ENCODE data around the gene PRKCE. TPM values are rescaled to one million over a fixed set of nuclear protein-coding genes. Genes with fewer than 3 reads are reported as not detected.

The PRKCE gene
- total and polyA plus RNA-seq, 2 experiments from 2014 or later, result 0.94 to 1.2 TPM

DNA sequence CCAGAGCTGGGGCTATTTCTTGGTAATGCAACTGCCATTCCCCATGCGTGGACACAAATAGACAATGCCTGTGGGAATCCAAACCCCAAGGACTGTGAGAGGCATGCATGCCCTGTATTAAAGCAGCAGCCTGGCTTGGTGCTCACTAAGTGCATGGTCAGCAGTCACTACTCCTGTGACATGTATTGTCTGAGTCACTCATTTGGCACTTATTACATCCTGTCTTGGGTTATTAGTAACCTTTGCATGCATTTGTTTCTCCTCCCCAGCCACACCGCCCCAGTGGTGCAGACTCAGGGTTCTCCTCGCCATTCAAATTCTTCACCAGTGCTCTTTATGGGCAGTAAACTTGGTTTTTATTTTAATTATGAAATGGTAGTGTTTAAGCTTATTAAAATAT, 30.2 kb downstream of the PRKCE start:
- Histone ChIP-seq H3K27me3 (ENCODE audit: insufficient read depth) (no peaks in the 10 kb centered on the region), H3K4me1 (ENCODE audit: insufficient read depth) (no peaks in the 10 kb centered on the region), H3K79me2 (replicated peaks; ENCODE audit: insufficient read depth) (no peaks in the 10 kb centered on the region), H4K20me1 (replicated peaks; ENCODE audit: insufficient read depth) (no peaks in the 10 kb centered on the region), H3F3A (replicated peaks; ENCODE audit: low read depth) (no peaks in the 10 kb centered on the region), H3K9me2 (ENCODE audit: insufficient read depth) (peaks cover 4% of the 10 kb centered on the region; the same call in 1 of the 2 replicates), H3K36me3 (ENCODE audit: insufficient read depth) (no peaks in the 10 kb centered on the region), H3K4me3 (no peak overlapping the region), H3K27ac (ENCODE audit: low read depth) (no peak overlapping the region), H2AFZ (no peak overlapping the region), H3K4me2 (no peak overlapping the region)
- Mint-ChIP-seq H3K4me1 (peaks cover 9% of the 10 kb centered on the region), H3K27me3 (ENCODE audit: insufficient read depth, low read depth, poor library complexity) (peaks cover 2% of the 10 kb centered on the region), H3K36me3 (ENCODE audit: low read depth) (no peaks in the 10 kb centered on the region), H3K27ac (no peak overlapping the region), H3K9me3 (no peaks in the 10 kb centered on the region), H3K4me3 (no peak overlapping the region)
- ATAC-seq (no peak), DNase-seq (ENCODE audit: low spot score) (no peak)
- TF ChIP-seq ZNF114 (CRISPR knock-in tag; IDR thresholded peaks at IDR 0.05) (no peak), NANOG (IDR thresholded peaks at IDR 0.05; ENCODE audit: borderline replicate concordance) (no peak), STAT1 (IDR thresholded peaks at IDR 0.05; ENCODE audit: unreplicated experiment) (no peak), EZH2 (IDR thresholded peaks at IDR 0.05; ENCODE audit: low read depth, unreplicated experiment) (no peak)
- TF ChIP-seq, protein P1, sequence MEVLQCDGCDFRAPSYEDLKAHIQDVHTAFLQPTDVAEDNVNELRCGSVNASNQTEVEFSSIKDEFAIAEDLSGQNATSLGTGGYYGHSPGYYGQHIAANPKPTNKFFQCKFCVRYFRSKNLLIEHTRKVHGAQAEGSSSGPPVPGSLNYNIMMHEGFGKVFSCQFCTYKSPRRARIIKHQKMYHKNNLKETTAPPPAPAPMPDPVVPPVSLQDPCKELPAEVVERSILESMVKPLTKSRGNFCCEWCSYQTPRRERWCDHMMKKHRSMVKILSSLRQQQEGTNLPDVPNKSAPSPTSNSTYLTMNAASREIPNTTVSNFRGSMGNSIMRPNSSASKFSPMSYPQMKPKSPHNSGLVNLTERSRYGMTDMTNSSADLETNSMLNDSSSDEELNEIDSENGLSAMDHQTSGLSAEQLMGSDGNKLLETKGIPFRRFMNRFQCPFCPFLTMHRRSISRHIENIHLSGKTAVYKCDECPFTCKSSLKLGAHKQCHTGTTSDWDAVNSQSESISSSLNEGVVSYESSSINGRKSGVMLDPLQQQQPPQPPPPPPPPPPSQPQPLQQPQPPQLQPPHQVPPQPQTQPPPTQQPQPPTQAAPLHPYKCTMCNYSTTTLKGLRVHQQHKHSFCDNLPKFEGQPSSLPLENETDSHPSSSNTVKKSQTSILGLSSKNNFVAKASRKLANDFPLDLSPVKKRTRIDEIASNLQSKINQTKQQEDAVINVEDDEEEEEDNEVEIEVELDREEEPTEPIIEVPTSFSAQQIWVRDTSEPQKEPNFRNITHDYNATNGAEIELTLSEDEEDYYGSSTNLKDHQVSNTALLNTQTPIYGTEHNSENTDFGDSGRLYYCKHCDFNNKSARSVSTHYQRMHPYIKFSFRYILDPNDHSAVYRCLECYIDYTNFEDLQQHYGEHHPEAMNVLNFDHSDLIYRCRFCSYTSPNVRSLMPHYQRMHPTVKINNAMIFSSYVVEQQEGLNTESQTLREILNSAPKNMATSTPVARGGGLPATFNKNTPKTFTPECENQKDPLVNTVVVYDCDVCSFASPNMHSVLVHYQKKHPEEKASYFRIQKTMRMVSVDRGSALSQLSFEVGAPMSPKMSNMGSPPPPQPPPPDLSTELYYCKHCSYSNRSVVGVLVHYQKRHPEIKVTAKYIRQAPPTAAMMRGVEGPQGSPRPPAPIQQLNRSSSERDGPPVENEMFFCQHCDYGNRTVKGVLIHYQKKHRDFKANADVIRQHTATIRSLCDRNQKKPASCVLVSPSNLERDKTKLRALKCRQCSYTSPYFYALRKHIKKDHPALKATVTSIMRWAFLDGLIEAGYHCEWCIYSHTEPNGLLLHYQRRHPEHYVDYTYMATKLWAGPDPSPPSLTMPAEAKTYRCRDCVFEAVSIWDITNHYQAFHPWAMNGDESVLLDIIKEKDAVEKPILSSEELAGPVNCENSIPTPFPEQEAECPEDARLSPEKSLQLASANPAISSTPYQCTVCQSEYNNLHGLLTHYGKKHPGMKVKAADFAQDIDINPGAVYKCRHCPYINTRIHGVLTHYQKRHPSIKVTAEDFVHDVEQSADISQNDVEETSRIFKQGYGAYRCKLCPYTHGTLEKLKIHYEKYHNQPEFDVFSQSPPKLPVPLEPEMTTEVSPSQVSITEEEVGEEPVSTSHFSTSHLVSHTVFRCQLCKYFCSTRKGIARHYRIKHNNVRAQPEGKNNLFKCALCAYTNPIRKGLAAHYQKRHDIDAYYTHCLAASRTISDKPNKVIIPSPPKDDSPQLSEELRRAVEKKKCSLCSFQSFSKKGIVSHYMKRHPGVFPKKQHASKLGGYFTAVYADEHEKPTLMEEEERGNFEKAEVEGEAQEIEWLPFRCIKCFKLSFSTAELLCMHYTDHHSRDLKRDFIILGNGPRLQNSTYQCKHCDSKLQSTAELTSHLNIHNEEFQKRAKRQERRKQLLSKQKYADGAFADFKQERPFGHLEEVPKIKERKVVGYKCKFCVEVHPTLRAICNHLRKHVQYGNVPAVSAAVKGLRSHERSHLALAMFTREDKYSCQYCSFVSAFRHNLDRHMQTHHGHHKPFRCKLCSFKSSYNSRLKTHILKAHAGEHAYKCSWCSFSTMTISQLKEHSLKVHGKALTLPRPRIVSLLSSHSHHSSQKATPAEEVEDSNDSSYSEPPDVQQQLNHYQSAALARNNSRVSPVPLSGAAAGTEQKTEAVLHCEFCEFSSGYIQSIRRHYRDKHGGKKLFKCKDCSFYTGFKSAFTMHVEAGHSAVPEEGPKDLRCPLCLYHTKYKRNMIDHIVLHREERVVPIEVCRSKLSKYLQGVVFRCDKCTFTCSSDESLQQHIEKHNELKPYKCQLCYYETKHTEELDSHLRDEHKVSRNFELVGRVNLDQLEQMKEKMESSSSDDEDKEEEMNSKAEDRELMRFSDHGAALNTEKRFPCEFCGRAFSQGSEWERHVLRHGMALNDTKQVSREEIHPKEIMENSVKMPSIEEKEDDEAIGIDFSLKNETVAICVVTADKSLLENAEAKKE (CRISPR knock-in tag; IDR thresholded peaks at IDR 0.05), result no peak
- TF ChIP-seq, protein P2, sequence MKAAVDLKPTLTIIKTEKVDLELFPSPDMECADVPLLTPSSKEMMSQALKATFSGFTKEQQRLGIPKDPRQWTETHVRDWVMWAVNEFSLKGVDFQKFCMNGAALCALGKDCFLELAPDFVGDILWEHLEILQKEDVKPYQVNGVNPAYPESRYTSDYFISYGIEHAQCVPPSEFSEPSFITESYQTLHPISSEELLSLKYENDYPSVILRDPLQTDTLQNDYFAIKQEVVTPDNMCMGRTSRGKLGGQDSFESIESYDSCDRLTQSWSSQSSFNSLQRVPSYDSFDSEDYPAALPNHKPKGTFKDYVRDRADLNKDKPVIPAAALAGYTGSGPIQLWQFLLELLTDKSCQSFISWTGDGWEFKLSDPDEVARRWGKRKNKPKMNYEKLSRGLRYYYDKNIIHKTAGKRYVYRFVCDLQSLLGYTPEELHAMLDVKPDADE (IDR thresholded peaks at IDR 0.05), result no peak
